ENCODE data around the gene BICDL1.
A peak's percentile ranks its signal among the peaks of the same experiment; 100 is the strongest.
"Not testable (repeated sequence)": the region's sequence is repeated elsewhere in the genome, so short reads cannot be mapped to it uniquely, and the experiment has no call there.

BICDL1 gene, protein sequence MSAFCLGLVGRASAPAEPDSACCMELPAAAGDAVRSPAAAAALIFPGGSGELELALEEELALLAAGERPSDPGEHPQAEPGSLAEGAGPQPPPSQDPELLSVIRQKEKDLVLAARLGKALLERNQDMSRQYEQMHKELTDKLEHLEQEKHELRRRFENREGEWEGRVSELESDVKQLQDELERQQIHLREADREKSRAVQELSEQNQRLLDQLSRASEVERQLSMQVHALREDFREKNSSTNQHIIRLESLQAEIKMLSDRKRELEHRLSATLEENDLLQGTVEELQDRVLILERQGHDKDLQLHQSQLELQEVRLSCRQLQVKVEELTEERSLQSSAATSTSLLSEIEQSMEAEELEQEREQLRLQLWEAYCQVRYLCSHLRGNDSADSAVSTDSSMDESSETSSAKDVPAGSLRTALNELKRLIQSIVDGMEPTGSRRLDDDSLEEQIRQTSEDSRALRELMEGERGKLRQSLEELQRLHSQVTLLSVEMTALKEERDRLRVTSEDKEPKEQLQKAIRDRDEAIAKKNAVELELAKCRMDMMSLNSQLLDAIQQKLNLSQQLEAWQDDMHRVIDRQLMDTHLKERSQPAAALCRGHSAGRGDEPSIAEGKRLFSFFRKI

DNA sequence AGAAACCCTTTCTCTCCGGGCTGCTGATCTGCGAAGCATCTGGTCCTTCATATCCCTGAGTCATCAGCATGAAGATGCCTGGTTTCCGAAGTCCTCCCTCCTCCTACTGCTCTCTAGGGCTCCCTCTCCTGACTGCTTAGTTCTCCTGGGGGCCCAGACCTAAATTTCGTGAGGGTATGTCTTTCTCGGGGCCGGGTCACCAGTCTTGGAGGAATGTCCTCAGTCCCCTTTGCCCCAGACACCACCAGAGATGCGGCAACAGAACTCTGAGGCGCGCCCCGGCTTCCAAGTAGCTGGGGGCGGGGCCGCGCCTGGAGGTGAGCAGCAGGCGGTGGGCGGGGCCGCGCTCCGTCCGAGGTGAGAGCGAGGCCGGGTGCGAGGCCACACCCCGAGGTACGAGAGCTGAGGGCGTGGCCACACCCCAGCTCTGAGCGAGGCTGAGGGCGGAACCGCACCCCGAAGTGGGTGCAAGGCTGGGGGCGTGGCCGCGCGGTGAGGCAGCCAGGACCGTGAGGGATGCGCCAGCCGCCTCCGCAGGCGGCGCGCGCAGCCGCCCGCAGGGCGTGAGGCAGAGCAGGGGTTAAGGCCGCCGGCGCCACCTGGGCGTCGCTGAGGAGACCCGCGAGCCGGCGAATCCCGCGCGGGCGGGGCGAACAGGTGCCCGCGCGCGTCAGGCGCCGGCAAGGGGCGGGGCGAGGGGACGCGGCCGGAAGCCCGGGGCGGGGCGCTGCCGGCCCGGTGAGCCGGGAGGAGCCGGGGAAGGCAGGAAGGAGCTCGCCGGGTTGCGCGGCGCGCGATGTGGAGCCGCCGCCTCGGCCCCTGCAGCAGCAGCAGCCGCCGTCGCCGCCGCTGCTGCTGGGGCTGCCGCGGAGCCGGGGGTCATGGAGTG is at the start of gene BICDL1:
BICDL1 (plus strand) TSS at position 765 of the 889 bp plus-strand sequence. CDS start 633 bp downstream, outside the sequence.
- peak; percentile 98 for DNase-seq

- DNase-seq: no peak
Measured at GRCh38 chr12:119940897-119941296, 48.1 kb upstream of the BICDL1 start.

- DNase-seq: no peak
Measured at GRCh38 chr12:119942386-119942785, 46.6 kb upstream of the BICDL1 start.

DNA sequence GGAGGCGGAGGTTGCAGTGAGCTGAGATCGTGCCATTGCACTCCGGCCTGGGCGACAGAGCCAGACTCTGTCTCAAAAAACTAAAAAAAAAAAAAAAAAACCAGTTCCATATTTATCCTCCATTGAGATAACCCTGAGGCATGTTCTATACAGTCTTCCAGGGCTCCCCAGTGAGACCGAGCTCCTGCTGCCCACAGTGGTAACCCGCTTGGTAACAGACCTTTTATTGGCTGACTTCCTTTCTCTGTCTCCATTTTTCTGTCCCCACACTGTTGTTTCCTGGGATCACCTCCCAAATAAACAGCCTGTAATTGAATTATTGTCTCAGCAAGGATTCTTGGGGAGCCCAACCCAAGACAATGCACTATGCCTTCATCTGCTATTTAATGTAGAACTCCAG is 42.8 kb upstream of the BICDL1 start:
- DNase-seq: no peak

DNA sequence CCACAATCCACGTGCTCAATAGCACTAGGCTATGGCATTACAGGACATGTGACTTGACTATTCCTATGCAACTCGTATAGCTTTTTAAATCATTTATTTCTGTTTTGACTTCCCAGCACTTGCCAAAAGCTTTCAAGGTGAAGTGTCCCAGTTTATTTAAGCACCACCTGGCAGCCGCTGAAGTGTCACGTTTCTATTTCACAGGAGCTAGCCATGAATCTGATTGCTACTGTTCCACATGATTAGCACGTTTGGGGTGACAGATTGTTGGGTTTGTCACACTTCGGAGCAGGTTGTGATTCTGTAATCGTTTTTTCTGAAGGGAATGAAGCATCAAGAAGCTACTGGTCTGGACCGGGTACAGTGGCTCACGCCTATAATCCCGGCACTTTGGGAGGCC is 39.9 kb upstream of the BICDL1 start:
- no peak for DNase-seq

GRCh38 chr12:119949594-119949993 is 39.4 kb upstream of the BICDL1 start:
- no peak for DNase-seq

GRCh38 chr12:119956047-119956446 is 33.0 kb upstream of the BICDL1 start:
- DNase-seq: no peak

GRCh38 chr12:119957135-119957534 is 31.9 kb upstream of the BICDL1 start:
- DNase-seq: no peak

GRCh38 chr12:119959435-119959834 is 29.6 kb upstream of the BICDL1 start:
- no peak for DNase-seq

GRCh38 chr12:119964123-119964522 is 24.9 kb upstream of the BICDL1 start:
- DNase-seq: no peak

DNA sequence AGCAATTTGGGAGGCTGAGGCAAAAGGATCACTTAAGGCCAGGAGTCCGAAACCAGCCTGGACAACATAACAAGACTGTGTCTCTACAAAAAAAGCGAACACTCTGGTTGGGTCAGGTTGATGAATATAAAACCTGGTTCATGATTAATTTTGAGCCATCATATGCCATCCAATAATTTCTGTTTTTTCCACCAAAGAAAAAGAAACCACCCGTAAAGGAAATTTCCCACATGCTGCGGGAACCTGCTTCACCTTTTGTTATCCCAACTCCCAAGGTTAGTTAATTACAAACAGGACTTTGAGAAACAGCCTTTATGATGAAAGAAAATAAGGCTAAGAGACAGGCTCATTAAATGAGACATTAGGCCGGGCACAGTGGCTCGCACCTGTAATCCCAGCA is 24.1 kb upstream of the BICDL1 start:
- no peak for DNase-seq

- DNase-seq: no peak
Measured at GRCh38 chr12:119980242-119980641, 8.8 kb upstream of the BICDL1 start.

DNA sequence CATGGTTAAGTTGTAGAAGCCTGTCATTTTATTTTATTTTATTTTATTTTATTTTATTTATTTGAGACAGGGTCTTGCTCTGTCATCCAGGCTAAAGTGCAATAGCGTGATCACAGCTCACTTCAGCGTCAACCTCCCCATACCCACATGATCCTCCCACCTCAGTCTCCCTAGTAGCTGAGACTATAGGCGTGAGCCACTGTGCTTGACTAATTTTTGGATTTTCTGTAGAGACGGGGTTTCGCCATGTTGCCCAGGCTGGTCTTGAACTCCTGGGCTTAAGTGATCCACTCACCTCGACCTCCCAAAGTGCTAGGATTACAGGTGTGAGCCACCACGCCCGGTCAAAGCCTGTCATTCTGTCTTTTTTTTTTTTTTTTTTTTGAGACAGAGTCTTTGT is 8.3 kb upstream of the BICDL1 start:
- DNase-seq: not testable (repeated sequence)

DNA sequence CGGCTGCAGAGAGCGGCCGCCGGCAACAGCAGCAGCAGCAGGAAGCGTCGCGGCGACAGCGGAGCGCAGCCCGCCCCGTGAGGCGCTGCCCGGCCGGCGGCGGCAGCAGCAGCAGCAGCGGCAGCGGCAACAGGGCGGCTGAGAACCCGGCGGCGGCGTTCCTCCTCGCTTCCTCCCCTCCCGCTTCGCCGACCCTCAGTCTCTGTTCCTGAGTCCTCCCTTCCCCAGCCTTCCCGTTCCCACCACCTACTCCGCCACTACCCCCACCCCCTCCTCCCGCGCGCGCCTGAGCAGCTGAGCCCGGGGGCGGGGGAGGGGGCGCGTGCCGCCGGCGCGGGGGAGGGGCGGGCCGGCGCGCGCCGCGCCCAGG is 310 bp downstream of the BICDL1 start:
- DNase-seq: no peak

DNA sequence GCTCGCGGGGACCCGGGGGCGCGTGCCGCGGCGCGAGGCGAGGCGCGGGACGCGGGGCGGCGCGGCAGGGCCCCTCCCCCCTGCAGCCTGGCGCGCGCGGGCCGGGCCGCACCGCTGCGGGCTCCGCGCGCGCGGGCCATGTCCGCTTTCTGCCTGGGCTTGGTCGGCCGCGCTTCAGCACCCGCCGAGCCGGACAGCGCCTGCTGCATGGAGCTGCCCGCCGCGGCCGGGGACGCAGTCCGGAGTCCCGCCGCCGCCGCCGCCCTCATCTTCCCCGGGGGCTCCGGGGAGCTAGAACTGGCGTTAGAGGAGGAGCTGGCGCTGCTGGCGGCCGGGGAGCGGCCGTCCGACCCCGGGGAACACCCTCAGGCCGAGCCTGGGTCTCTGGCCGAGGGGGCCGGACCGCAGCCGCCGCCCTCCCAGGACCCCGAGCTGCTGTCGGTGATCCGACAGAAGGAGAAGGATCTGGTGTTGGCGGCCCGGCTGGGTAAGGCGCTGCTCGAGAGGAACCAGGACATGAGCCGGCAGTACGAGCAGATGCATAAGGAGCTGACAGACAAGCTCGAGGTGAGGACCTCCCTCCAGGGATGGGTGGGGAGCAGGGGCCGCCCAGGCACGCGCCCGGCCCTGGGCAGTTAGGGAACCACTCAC is 820 bp downstream of the BICDL1 start:
- DNase-seq: peak; percentile 74

DNA sequence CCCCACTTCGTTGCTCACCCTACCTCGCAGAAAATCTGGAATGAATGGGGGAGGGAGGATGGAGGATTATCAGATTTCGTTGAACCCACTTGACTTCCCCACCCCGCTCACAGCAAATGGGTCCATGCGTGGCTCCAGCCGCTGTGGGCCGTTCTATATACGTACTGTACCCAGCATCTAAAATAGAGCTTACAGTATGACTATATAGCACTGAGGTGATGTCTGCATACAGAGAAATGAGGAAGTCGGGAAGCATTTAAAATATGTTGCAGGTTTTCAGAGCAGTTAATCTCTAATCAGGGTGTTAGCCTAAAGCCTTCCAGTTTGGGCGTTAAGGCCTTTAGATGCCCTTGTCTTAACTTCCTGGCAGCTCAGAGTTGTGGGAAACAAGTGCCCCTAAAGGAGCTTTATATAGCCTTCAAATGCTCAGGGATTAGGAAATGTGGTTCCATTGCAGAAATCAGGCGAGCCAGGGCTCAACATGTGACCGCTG is 1.4 kb downstream of the BICDL1 start:
- no peak for DNase-seq

GRCh38 chr12:119992129-119992705 is 3.2 kb downstream of the BICDL1 start:
- no peak for DNase-seq

DNA sequence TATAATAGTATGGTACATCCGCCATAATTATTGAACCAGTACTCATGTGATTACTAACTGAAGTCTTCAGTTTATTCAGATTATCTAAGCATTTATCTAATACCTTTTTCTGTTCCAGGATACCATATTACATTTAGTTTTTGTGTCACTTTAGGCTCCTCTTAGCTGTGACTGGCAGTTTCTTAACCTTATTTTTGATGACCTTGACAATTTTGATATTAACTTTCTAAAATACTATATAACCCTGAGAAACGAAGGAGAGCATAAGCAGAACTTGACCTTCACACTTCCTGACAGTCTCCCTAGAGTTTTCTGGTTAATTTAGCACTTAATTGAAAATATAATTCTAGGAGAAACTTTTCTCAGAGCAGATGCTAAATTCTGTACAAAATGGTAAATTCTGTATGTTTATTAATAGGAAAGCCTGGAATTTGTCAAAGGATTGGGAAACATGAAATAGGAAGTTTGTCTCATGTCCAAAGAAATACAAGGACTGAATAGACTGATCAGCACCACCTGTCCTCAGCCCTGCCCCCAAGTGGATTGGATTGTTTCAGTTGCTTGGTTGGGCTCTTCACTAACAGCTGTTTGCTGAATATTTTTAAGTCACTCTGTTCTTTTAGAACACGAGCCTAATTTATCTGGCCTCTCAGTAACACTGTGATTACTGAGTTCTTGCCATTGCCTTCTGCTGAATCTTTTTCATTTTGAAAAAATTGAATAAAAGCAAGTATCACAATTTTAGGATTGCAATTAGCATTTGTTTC is 6.0 kb downstream of the BICDL1 start:
- DNase-seq: no peak

- DNase-seq: no peak
Measured at GRCh38 chr12:119996417-119996816, 7.4 kb downstream of the BICDL1 start.

DNA sequence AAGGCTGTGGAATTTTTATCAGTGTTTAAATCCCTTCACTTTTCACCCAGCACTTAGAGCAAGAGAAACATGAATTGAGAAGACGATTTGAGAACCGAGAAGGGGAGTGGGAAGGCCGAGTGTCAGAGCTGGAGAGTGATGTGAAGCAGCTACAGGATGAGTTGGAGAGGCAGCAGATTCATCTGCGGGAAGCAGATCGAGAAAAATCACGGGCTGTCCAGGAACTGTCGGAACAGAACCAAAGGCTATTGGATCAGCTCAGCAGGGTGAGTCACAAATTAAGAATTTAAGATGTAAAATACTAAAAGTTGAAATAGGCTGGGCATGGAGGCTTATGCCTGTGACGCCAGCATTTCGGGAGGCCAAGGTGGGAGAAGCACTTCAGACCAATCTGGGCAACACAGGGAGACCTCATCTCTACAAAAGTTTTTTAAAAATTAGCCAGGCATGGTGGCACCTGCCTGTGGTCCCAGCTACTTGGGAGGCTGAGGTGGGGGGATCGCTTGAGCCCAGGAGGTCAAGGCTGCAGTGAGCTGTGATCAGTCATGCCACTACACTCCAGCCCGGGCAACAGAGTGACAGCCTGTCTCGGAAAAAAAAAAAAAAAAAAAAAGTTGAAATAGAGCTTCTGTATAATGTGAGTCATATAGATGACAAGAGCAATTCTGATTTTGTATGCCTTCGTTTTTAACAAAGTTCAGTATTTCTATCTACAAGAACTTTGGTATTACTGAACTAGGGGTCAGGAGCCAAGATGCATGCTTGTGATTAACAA is 9.6 kb downstream of the BICDL1 start:
- DNase-seq: no peak

GRCh38 chr12:120000556-120000955 is 11.5 kb downstream of the BICDL1 start:
- no peak for DNase-seq
